Esophagus muscularis mucosa (tissue), 3 donors: ENCODE data around the gene PCNX2.

ENCODE experiments used
- POLR2A ChIP-seq: fragments of 450-650 bp; IDR thresholded peaks from one replicate; pipeline ENCODE4 v1.6.1; 2017; ENCODE audit warnings: antibody characterized with exemption, moderate library complexity, mild to moderate bottlenecking, low read depth
- TF ChIP-seq, protein P1 (sequence below), 3 experiments: fragments of 200-600 bp in 2 of 3; fragments of 450-650 bp in 1 of 3; sonication (generic) in 2 of 3; IDR thresholded peaks; one replicate each; pipeline ENCODE4 v1.5.1; 2017 to 2019; ENCODE audit warnings: antibody characterized with exemption in 3 of 3, mild to moderate bottlenecking in 2 of 3, moderate library complexity in 1 of 3

DNA sequence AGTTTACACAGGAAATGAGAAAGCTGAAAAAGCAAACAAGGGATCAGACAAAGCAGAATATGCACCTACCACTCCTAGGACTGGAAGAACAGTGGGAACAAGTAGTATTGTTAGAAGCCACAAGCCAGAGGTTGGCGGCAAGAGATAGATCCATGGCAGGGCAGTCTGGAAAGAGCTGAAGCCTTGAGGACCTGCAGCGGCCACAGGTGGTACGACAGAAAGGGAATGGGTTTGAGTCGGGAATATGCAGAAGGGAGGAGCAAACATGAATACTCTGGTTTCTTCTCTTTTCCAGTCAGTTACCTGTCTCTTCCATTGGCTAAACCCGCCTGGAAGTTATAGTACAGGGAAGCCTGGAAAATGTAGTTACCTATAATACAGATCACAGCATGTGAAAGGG lies 3.9 kb upstream of the PCNX2 start:
- TF ChIP-seq, protein P1, sequence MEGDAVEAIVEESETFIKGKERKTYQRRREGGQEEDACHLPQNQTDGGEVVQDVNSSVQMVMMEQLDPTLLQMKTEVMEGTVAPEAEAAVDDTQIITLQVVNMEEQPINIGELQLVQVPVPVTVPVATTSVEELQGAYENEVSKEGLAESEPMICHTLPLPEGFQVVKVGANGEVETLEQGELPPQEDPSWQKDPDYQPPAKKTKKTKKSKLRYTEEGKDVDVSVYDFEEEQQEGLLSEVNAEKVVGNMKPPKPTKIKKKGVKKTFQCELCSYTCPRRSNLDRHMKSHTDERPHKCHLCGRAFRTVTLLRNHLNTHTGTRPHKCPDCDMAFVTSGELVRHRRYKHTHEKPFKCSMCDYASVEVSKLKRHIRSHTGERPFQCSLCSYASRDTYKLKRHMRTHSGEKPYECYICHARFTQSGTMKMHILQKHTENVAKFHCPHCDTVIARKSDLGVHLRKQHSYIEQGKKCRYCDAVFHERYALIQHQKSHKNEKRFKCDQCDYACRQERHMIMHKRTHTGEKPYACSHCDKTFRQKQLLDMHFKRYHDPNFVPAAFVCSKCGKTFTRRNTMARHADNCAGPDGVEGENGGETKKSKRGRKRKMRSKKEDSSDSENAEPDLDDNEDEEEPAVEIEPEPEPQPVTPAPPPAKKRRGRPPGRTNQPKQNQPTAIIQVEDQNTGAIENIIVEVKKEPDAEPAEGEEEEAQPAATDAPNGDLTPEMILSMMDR (IDR thresholded peaks at IDR 0.05) = no peak
- no peak for TF ChIP-seq POLR2A
